GM23338 (cell line): ENCODE results near the gene JAZF1. TPM values are rescaled to one million over a fixed set of nuclear protein-coding genes. Genes with fewer than 3 reads are reported as not detected.

ENCODE experiments used
- ATAC-seq: fragments of 200-7000 bp; cut with Tn5 transposase; 3 replicates; pipeline ENCODE4 v1.9.1; 2020
- DNase-seq: peaks from one replicate; pipeline ENCODE4 v3.0.0-alpha.2; 2015; ENCODE audit warnings: low spot score
- H2AFZ ChIP-seq: fragments of 200-600 bp; sonication (generic); 2 replicates; pipeline ENCODE4 v1.8.0; 2016; ENCODE audit warnings: antibody characterized with exemption, mild to moderate bottlenecking, moderate library complexity
- H3F3A ChIP-seq: fragments of 200-600 bp; sonication (generic); replicated peaks from 2 replicates; pipeline ENCODE4 v1.8.0; 2017; ENCODE audit warnings: antibody characterized with exemption, mixed run types, low read depth
- H3K27ac ChIP-seq: fragments of 200-600 bp; sonication (generic); 2 replicates; pipeline ENCODE4 v1.6.1; 2016; ENCODE audit warnings: low read depth
- H3K27me3 ChIP-seq: fragments of 200-600 bp; sonication (generic); 2 replicates; pipeline ENCODE4 v1.8.0; 2016; ENCODE audit warnings: mild to moderate bottlenecking, mixed run types, moderate library complexity; ENCODE audit not compliant: insufficient read depth
- H3K36me3 ChIP-seq: fragments of 200-600 bp; sonication (generic); 2 replicates; pipeline ENCODE4 v1.8.0; 2016; ENCODE audit warnings: mild to moderate bottlenecking; ENCODE audit not compliant: insufficient read depth
- H3K4me1 ChIP-seq: fragments of 200-600 bp; sonication (generic); 2 replicates; pipeline ENCODE4 v1.8.0; 2016; ENCODE audit warnings: mild to moderate bottlenecking, moderate library complexity; ENCODE audit not compliant: insufficient read depth
- H3K4me2 ChIP-seq: fragments of 200-600 bp; sonication (generic); 2 replicates; pipeline ENCODE4 v1.7.1; 2017; ENCODE audit warnings: mixed run types
- H3K4me3 ChIP-seq: fragments of 200-600 bp; sonication (generic); 2 replicates; pipeline ENCODE4 v1.6.1; 2016; ENCODE audit warnings: mixed run types
- H3K79me2 ChIP-seq: fragments of 200-600 bp; sonication (generic); replicated peaks from 2 replicates; pipeline ENCODE4 v1.8.0; 2017; ENCODE audit warnings: mild to moderate bottlenecking; ENCODE audit not compliant: insufficient read depth
- H3K9me2 ChIP-seq: fragments of 200-600 bp; sonication (generic); 2 replicates; pipeline ENCODE4 v1.8.0; 2017; ENCODE audit not compliant: insufficient read depth
- H4K20me1 ChIP-seq: fragments of 200-600 bp; sonication (generic); replicated peaks from 2 replicates; pipeline ENCODE4 v1.8.0; 2017; ENCODE audit warnings: mild to moderate bottlenecking; ENCODE audit not compliant: insufficient read depth
- H3K27ac Mint-ChIP-seq: 2 replicates; pipeline ENCODE4 v1.8.0; 2020; ENCODE audit warnings: inconsistent platforms, mild to moderate bottlenecking, moderate library complexity, mixed read lengths
- H3K27me3 Mint-ChIP-seq: 3 replicates; pipeline ENCODE4 v1.8.0; 2022; ENCODE audit warnings: low read depth, mild to moderate bottlenecking, moderate library complexity, mixed read lengths, inconsistent platforms; ENCODE audit not compliant: insufficient read depth, poor library complexity
- H3K36me3 Mint-ChIP-seq: 3 replicates; pipeline ENCODE4 v1.8.0; 2021; ENCODE audit warnings: low read depth, mild to moderate bottlenecking, inconsistent platforms, moderate library complexity, mixed read lengths
- H3K4me1 Mint-ChIP-seq: 3 replicates; pipeline ENCODE4 v1.8.0; 2020; ENCODE audit warnings: mild to moderate bottlenecking, inconsistent platforms, mixed read lengths
- H3K4me3 Mint-ChIP-seq: 3 replicates; pipeline ENCODE4 v1.8.0; 2021; ENCODE audit warnings: moderate library complexity, mild to moderate bottlenecking, inconsistent platforms, mixed read lengths
- H3K9me3 Mint-ChIP-seq: 3 replicates; pipeline ENCODE4 v1.8.0; 2020; ENCODE audit warnings: moderate library complexity, mild to moderate bottlenecking, inconsistent platforms, mixed read lengths
- CREB1 ChIP-seq: fragments of 250-450 bp; sonication (Bioruptor Pico); IDR thresholded peaks from 2 replicates; pipeline ENCODE4 v1.5.0; 2020; ENCODE audit warnings: low read depth, mild to moderate bottlenecking, moderate library complexity
- CTCF ChIP-seq, 2 experiments: fragments of 200-600 bp in 1 of 2; sonication (generic) in 1 of 2; conservative IDR thresholded peaks; 2 replicates each; pipeline versions ENCODE4 v1.5.1 to v1.6.1; 2016 to 2017; ENCODE audit warnings: antibody characterized with exemption in 2 of 2, low read depth in 2 of 2, mild to moderate bottlenecking in 2 of 2, moderate library complexity in 1 of 2
- EZH2 ChIP-seq: fragments of 200-600 bp; sonication (generic); IDR thresholded peaks from one replicate; pipeline ENCODE4 v1.8.0; 2017; ENCODE audit warnings: antibody characterized with exemption, mild to moderate bottlenecking, low read depth; ENCODE audit not compliant: unreplicated experiment
- EZH2phosphoT487 ChIP-seq: fragments of 200-600 bp; sonication (generic); IDR thresholded peaks from one replicate; pipeline ENCODE4 v1.8.1; 2018; ENCODE audit warnings: antibody characterized with exemption; ENCODE audit not compliant: unreplicated experiment
- JUNB ChIP-seq: IDR thresholded peaks from one replicate; pipeline ENCODE4 v1.6.1; 2016; ENCODE audit warnings: antibody characterized with exemption; ENCODE audit not compliant: unreplicated experiment
- NANOG ChIP-seq: IDR thresholded peaks from 2 replicates; pipeline ENCODE4 v1.6.1; 2016; ENCODE audit warnings: antibody characterized with exemption, borderline replicate concordance
- POLR2AphosphoS5 ChIP-seq: IDR thresholded peaks from 2 replicates; pipeline ENCODE4 v1.6.1; 2016; ENCODE audit warnings: antibody characterized with exemption, low read depth
- REST ChIP-seq: IDR thresholded peaks from one replicate; pipeline ENCODE4 v1.6.1; 2018; ENCODE audit warnings: antibody characterized with exemption; ENCODE audit not compliant: unreplicated experiment
- STAT1 ChIP-seq: IDR thresholded peaks from one replicate; pipeline ENCODE4 v1.6.1; 2016; ENCODE audit warnings: antibody characterized with exemption; ENCODE audit not compliant: unreplicated experiment
- ZNF114 ChIP-seq: fragments of 250-450 bp; sonication (Bioruptor Pico); IDR thresholded peaks from 2 replicates; pipeline ENCODE4 v1.5.0; 2020; ENCODE audit warnings: mild to moderate bottlenecking, moderate library complexity
- ZNF331 ChIP-seq: fragments of 250-450 bp; sonication (Bioruptor Pico); IDR thresholded peaks from 2 replicates; pipeline ENCODE4 v1.5.0; 2020; ENCODE audit warnings: low read depth, mild to moderate bottlenecking, moderate library complexity
- polyA plus RNA-seq: library from polyadenylated mRNA; unstranded; fragments of >200 nt; fragmentation: Nextera tagmentation; extraction: Ambion mirVana; gene quantifications from 2 replicates; pipeline ENCODE4 v1.2.1, GENCODE V29; 2016
- total RNA-seq: library from RNA; depleted of rRNA; stranded (reverse); fragments of >200 nt; shearing (Covaris generic); gene quantifications from 2 replicates; pipeline ENCODE4 v1.2.3, GENCODE V29; 2014
- TF ChIP-seq, protein P1 (sequence below): IDR thresholded peaks from 2 replicates; pipeline ENCODE4 v1.6.1; 2016; ENCODE audit warnings: antibody characterized with exemption
- TF ChIP-seq, protein P2 (sequence below): fragments of 250-450 bp; sonication (Bioruptor Pico); IDR thresholded peaks from 2 replicates; pipeline ENCODE4 v1.5.0; 2020; ENCODE audit warnings: mild to moderate bottlenecking, moderate library complexity

The JAZF1 gene
- total and polyA plus RNA-seq, 2 experiments from 2014 or later = 12.2 to 22.2 TPM

GRCh38 chr7:28224172-28224571 is 43.6 kb upstream of the JAZF1 start:
- H3K79me2 ChIP-seq = no peaks in the 10 kb centered on the region
- no peak overlapping the region for H3K27ac ChIP-seq
- ATAC-seq = no peak
- Mint-ChIP-seq H3K4me1 (peaks cover 19% of the 10 kb centered on the region), H3K27me3 (peaks cover 12% of the 10 kb centered on the region), H3K9me3 (peaks cover 3% of the 10 kb centered on the region; the same call in 1 of the 3 replicates), H3K4me3 (no peak overlapping the region), H3K36me3 (no peaks in the 10 kb centered on the region), H3K27ac (no peak overlapping the region)
- H3K4me3 ChIP-seq = no peak overlapping the region
- H3K9me2 ChIP-seq = peaks cover 6% of the 10 kb centered on the region
- no peaks in the 10 kb centered on the region for H4K20me1 ChIP-seq
- H2AFZ ChIP-seq = 0 out of 2 replicates have a peak overlapping the region, but pooled peaks have one; percentile 54
- TF ChIP-seq CTCF (conservative IDR thresholded peaks at IDR 0.05; ENCODE audit: low read depth in 2 of 2) (no peak), JUNB (no peak), EZH2phosphoT487 (no peak), STAT1 (no peak), POLR2AphosphoS5 (no peak), NANOG (no peak), REST (no peak), ZNF331 (no peak), EZH2 (no peak), ZNF114 (no peak), CREB1 (no peak)
- TF ChIP-seq, protein P1, sequence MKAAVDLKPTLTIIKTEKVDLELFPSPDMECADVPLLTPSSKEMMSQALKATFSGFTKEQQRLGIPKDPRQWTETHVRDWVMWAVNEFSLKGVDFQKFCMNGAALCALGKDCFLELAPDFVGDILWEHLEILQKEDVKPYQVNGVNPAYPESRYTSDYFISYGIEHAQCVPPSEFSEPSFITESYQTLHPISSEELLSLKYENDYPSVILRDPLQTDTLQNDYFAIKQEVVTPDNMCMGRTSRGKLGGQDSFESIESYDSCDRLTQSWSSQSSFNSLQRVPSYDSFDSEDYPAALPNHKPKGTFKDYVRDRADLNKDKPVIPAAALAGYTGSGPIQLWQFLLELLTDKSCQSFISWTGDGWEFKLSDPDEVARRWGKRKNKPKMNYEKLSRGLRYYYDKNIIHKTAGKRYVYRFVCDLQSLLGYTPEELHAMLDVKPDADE = no peak
- TF ChIP-seq, protein P2, sequence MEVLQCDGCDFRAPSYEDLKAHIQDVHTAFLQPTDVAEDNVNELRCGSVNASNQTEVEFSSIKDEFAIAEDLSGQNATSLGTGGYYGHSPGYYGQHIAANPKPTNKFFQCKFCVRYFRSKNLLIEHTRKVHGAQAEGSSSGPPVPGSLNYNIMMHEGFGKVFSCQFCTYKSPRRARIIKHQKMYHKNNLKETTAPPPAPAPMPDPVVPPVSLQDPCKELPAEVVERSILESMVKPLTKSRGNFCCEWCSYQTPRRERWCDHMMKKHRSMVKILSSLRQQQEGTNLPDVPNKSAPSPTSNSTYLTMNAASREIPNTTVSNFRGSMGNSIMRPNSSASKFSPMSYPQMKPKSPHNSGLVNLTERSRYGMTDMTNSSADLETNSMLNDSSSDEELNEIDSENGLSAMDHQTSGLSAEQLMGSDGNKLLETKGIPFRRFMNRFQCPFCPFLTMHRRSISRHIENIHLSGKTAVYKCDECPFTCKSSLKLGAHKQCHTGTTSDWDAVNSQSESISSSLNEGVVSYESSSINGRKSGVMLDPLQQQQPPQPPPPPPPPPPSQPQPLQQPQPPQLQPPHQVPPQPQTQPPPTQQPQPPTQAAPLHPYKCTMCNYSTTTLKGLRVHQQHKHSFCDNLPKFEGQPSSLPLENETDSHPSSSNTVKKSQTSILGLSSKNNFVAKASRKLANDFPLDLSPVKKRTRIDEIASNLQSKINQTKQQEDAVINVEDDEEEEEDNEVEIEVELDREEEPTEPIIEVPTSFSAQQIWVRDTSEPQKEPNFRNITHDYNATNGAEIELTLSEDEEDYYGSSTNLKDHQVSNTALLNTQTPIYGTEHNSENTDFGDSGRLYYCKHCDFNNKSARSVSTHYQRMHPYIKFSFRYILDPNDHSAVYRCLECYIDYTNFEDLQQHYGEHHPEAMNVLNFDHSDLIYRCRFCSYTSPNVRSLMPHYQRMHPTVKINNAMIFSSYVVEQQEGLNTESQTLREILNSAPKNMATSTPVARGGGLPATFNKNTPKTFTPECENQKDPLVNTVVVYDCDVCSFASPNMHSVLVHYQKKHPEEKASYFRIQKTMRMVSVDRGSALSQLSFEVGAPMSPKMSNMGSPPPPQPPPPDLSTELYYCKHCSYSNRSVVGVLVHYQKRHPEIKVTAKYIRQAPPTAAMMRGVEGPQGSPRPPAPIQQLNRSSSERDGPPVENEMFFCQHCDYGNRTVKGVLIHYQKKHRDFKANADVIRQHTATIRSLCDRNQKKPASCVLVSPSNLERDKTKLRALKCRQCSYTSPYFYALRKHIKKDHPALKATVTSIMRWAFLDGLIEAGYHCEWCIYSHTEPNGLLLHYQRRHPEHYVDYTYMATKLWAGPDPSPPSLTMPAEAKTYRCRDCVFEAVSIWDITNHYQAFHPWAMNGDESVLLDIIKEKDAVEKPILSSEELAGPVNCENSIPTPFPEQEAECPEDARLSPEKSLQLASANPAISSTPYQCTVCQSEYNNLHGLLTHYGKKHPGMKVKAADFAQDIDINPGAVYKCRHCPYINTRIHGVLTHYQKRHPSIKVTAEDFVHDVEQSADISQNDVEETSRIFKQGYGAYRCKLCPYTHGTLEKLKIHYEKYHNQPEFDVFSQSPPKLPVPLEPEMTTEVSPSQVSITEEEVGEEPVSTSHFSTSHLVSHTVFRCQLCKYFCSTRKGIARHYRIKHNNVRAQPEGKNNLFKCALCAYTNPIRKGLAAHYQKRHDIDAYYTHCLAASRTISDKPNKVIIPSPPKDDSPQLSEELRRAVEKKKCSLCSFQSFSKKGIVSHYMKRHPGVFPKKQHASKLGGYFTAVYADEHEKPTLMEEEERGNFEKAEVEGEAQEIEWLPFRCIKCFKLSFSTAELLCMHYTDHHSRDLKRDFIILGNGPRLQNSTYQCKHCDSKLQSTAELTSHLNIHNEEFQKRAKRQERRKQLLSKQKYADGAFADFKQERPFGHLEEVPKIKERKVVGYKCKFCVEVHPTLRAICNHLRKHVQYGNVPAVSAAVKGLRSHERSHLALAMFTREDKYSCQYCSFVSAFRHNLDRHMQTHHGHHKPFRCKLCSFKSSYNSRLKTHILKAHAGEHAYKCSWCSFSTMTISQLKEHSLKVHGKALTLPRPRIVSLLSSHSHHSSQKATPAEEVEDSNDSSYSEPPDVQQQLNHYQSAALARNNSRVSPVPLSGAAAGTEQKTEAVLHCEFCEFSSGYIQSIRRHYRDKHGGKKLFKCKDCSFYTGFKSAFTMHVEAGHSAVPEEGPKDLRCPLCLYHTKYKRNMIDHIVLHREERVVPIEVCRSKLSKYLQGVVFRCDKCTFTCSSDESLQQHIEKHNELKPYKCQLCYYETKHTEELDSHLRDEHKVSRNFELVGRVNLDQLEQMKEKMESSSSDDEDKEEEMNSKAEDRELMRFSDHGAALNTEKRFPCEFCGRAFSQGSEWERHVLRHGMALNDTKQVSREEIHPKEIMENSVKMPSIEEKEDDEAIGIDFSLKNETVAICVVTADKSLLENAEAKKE = no peak
- no peaks in the 10 kb centered on the region for H3K27me3 ChIP-seq
- peaks cover 27% of the 10 kb centered on the region for H3K4me1 ChIP-seq
- peak overlapping the region; percentile 31; the same call in 1 of the 2 replicates for H3K4me2 ChIP-seq
- H3K36me3 ChIP-seq = no peaks in the 10 kb centered on the region
- no peak for DNase-seq
- no peaks in the 10 kb centered on the region for H3F3A ChIP-seq
